MM.1S (cell line): ENCODE results near the gene THAP12.

ENCODE experiments used
- CTCF ChIP-seq: fragments of 300-600 bp; sonication (generic); IDR thresholded peaks from 2 replicates; pipeline ENCODE4 v1.5.1; 2016; ENCODE audit warnings: antibody characterized with exemption, low read length, mixed read lengths
- EZH2 ChIP-seq: fragments of 300-600 bp; sonication (generic); optimal IDR thresholded peaks from 2 replicates; pipeline ENCODE3; 2017; ENCODE audit warnings: low read depth, mild to moderate bottlenecking, antibody characterized with exemption, low read length, mixed read lengths
- EZH2phosphoT487 ChIP-seq: fragments of 300-600 bp; sonication (generic); IDR thresholded peaks from 2 replicates; pipeline ENCODE4 v1.6.1; 2018; ENCODE audit warnings: antibody characterized with exemption, low read length

- no peak for TF ChIP-seq CTCF
- no peak for TF ChIP-seq EZH2
- TF ChIP-seq EZH2phosphoT487: no peak
Observed at GRCh38 chr11:76406359-76406758, 25.4 kb upstream of the THAP12 start.
